Stomach (tissue), 9 donors: ENCODE results near the gene ADCY9. TPM values are rescaled to one million over a fixed set of nuclear protein-coding genes. Genes with fewer than 3 reads are reported as not detected.
"Not testable (repeated sequence)": the region's sequence is repeated elsewhere in the genome, so short reads cannot be mapped to it uniquely, and the experiment has no call there.

ENCODE experiments used
- DNase-seq, 2 donors: peaks; one replicate each; pipeline versions ENCODE4 v3.0.0 to v3.0.0-alpha.2; 2013 to 2019
- H3K27ac ChIP-seq, 5 donors: fragments of 200-600 bp in 4 of 5; sonication (generic) in 4 of 5; one replicate each; pipeline ENCODE4 v1.5.1; 2013 to 2019; ENCODE audit warnings: mild to moderate bottlenecking in 1 of 5, moderate library complexity in 1 of 5
- H3K27me3 ChIP-seq, 3 donors: fragments of 200-600 bp; sonication (generic); one replicate each; pipeline ENCODE4 v1.5.1; 2017 to 2019; ENCODE audit warnings: mixed run types in 1 of 3
- H3K36me3 ChIP-seq, 4 donors: fragments of 200-600 bp; sonication (generic); 1 replicate in 3 of 4; 2 replicates in 1 of 4; pipeline ENCODE4 v1.5.1; 2016 to 2019
- H3K4me1 ChIP-seq, 4 donors: fragments of 200-600 bp; sonication (generic); one replicate each; pipeline ENCODE4 v1.5.1; 2016 to 2019
- H3K4me3 ChIP-seq, 4 donors: fragments of 200-600 bp; sonication (generic) in 3 of 4; one replicate each; pipeline ENCODE4 v1.5.1; 2016 to 2019; ENCODE audit warnings: mild to moderate bottlenecking in 1 of 4
- H3K9me3 ChIP-seq, 4 donors: fragments of 200-600 bp; sonication (generic); one replicate each; pipeline ENCODE4 v1.5.1; 2016 to 2019
- CTCF ChIP-seq, 7 experiments: fragments of 450-650 bp in 4 of 7; fragments of 200-600 bp in 3 of 7; sonication (generic) in 3 of 7; IDR thresholded peaks; one replicate each; pipeline ENCODE4 v1.5.1; 2016 to 2019; ENCODE audit warnings: antibody characterized with exemption in 7 of 7, control low read depth in 2 of 7, mild to moderate bottlenecking in 1 of 7
- EP300 ChIP-seq: sonication (generic); formaldehyde crosslinking; IDR thresholded peaks from one replicate; pipeline ENCODE4 v1.6.1; 2017; ENCODE audit warnings: antibody characterized with exemption
- POLR2A ChIP-seq, 4 donors: fragments of 450-650 bp; IDR thresholded peaks; one replicate each; pipeline ENCODE4 v1.6.1; 2016; ENCODE audit warnings: antibody characterized with exemption in 4 of 4, control low read depth in 2 of 4, mild to moderate bottlenecking in 1 of 4, moderate library complexity in 1 of 4
- POLR2AphosphoS5 ChIP-seq, 3 donors: sonication (generic); formaldehyde crosslinking; IDR thresholded peaks; one replicate each; pipeline ENCODE4 v1.6.1; 2016; ENCODE audit warnings: antibody characterized with exemption in 3 of 3
- WGBS, 5 donors: extraction: QIAGEN DNeasy Blood & Tissue Kit in 3 of 5; methylation state at CpG; one replicate each; pipeline versions ENCODE4 v1.1.5 to v1.1.7; 2013 to 2018; 5-methylcytosine and 5-hydroxymethylcytosine counted together
- intact Hi-C: fragments of 100-400 bp; cut with DNase I; formaldehyde crosslinking; loops from one replicate; pipeline ENCODE4 v1.15.1; 2023; ENCODE audit warnings: low total_unique reads
- polyA plus RNA-seq, 3 donors: library from polyadenylated mRNA; stranded (reverse); fragments of 200-250 nt; gene quantifications; one replicate each; pipeline ENCODE4 v1.2.3, GENCODE V29; 2013
- total RNA-seq, 5 donors: library from RNA; depleted of rRNA; stranded (reverse); fragments of >200 nt; gene quantifications; one replicate each; pipeline versions ENCODE4 v1.1.0 to v1.2.3, GENCODE V29; 2014 to 2016
- donor health status: healthy with polysubstance abuse.
- donor health status: Bipolar disorder and iron deficiency.
- donor health status: healthy.

ADCY9 gene
- total and polyA plus RNA-seq, 8 donors, result 1.7 to 55.0 (median 12.9) TPM

- Histone ChIP-seq H3K9me3 (no peaks in the 10 kb centered on the region), H3K4me1 (peaks cover 4 to 48% (median 18%) of the 10 kb centered on the region in 4 donors), H3K36me3 (no peaks in the 10 kb centered on the region), H3K4me3 (no peak overlapping the region), H3K27me3 (peaks cover 0 to 12% (median 0%) of the 10 kb centered on the region in 3 donors), H3K27ac (peak overlapping the region in 2 of 5 donors; percentile 77 to 80)
- no peak for TF ChIP-seq POLR2AphosphoS5 (IDR thresholded peaks at IDR 0.05)
- TF ChIP-seq POLR2A (IDR thresholded peaks at IDR 0.05), result no peak
- no peak for TF ChIP-seq CTCF (IDR thresholded peaks at IDR 0.05)
- no peak for TF ChIP-seq EP300
- peak in 1 of 2 donors; percentile 81 for DNase-seq
- intact Hi-C loops, result no loop called here
- WGBS, 5 donors, result 26 to 56% (median 35%) methylated on average over 14 of the region's 14 CpGs
These were observed 167.0 kb downstream of the ADCY9 start for GRCh38 chr16:3949287-3949686.

GRCh38 chr16:3948378-3948995 lies 167.8 kb downstream of the ADCY9 start:
- Histone ChIP-seq H3K4me3 (no peak overlapping the region), H3K4me1 (peaks cover 4 to 48% (median 18%) of the 10 kb centered on the region in 4 donors), H3K27ac (no peak overlapping the region), H3K36me3 (no peaks in the 10 kb centered on the region), H3K27me3 (peaks cover 0 to 5% (median 0%) of the 10 kb centered on the region in 3 donors), H3K9me3 (no peaks in the 10 kb centered on the region)
- no peak for DNase-seq
- intact Hi-C loops, result no loop called here
- TF ChIP-seq CTCF (IDR thresholded peaks at IDR 0.05) (no peak), EP300 (no peak), POLR2AphosphoS5 (IDR thresholded peaks at IDR 0.05) (no peak), POLR2A (IDR thresholded peaks at IDR 0.05) (no peak)
- 87 to 94% (median 93%) methylated on average over 17 of the region's 17 CpGs for WGBS, 5 donors

- peaks cover 4 to 37% (median 14%) of the 10 kb centered on the region in 4 donors for H3K4me1 ChIP-seq
- H3K27ac ChIP-seq, result no peak overlapping the region
- WGBS, 5 donors, result 82 to 88% (median 85%) methylated on average over 16 to 20 of the region's 20 CpGs
- no peak for DNase-seq
- H3K27me3 ChIP-seq, result peaks cover 0 to 5% (median 0%) of the 10 kb centered on the region in 3 donors
- TF ChIP-seq EP300, result no peak
- no peaks in the 10 kb centered on the region for H3K9me3 ChIP-seq
- H3K36me3 ChIP-seq, result no peaks in the 10 kb centered on the region
- intact Hi-C loops, result no loop called here
- no peak overlapping the region for H3K4me3 ChIP-seq
These were observed 169.6 kb downstream of the ADCY9 start for GRCh38 chr16:3946604-3947180.

- intact Hi-C loops, result no loop called here
- Histone ChIP-seq H3K27me3 (peaks cover 0 to 5% (median 0%) of the 10 kb centered on the region in 3 donors), H3K27ac (peak overlapping the region in 1 of 5 donors; percentile 49), H3K4me1 (peaks cover 0 to 32% (median 13%) of the 10 kb centered on the region in 4 donors), H3K36me3 (no peaks in the 10 kb centered on the region), H3K9me3 (no peaks in the 10 kb centered on the region), H3K4me3 (no peak overlapping the region)
- TF ChIP-seq EP300, result no peak
- TF ChIP-seq POLR2AphosphoS5 (IDR thresholded peaks at IDR 0.05), result peak in 1 of 3 donors; percentile 47
- no peak for TF ChIP-seq CTCF (IDR thresholded peaks at IDR 0.05)
- no peak for TF ChIP-seq POLR2A (IDR thresholded peaks at IDR 0.05)
- 27 to 48% (median 35%) methylated on average over 10 to 11 of the region's 11 CpGs for WGBS, 5 donors
- peak; percentile 60 to 87 for DNase-seq
These were observed 170.3 kb downstream of the ADCY9 start for GRCh38 chr16:3945751-3946603.

GRCh38 chr16:3944457-3944856 lies 171.8 kb downstream of the ADCY9 start:
- DNase-seq, H3K36me3 ChIP-seq, H3K27me3 ChIP-seq, H3K27ac ChIP-seq, H3K9me3 ChIP-seq, H3K4me3 ChIP-seq, intact Hi-C loops: not testable (repeated sequence)
- H3K4me1 ChIP-seq, result peaks cover 0 to 17% (median 10%) of the 10 kb centered on the region in 4 donors
- WGBS, 5 donors, result 89 to 100% (median 94%) methylated on average over 2 of the region's 2 CpGs

GRCh38 chr16:3942146-3942545 lies 174.1 kb downstream of the ADCY9 start:
- DNase-seq, H3K27me3 ChIP-seq, H3K36me3 ChIP-seq, H3K9me3 ChIP-seq, intact Hi-C loops, H3K4me3 ChIP-seq, H3K27ac ChIP-seq: not testable (repeated sequence)
- WGBS, 5 donors, result 87 to 100% (median 95%) methylated on average over 4 of the region's 4 CpGs
- peaks cover 6 to 23% (median 16%) of the 10 kb centered on the region in 4 donors for H3K4me1 ChIP-seq
